Measurements from ENCODE around the gene USP25. TPM values are rescaled to one million over a fixed set of nuclear protein-coding genes. Genes with fewer than 3 reads are reported as not detected.

Gene USP25
- total RNA-seq, 2 experiments from 2014 or later = 34.1 to 34.6 TPM

- ATAC-seq = no peak
- intact Hi-C loops (cut with micrococcal nuclease) = no loop called here
- ChIA-PET POLR2A (no interaction called here), CTCF (no interaction called here)
- Mint-ChIP-seq H3K27me3 (no peaks in the 10 kb centered on the region), H3K9me3 (no peaks in the 10 kb centered on the region), H3K36me3 (ENCODE audit: low read depth) (peaks cover 11% of the 10 kb centered on the region), H3K27ac (no peak overlapping the region), H3K4me1 (ENCODE audit: low read depth) (peaks cover 7% of the 10 kb centered on the region), H3K4me3 (no peak overlapping the region)
- no peak for TF ChIP-seq CTCF (IDR thresholded peaks at IDR 0.05)
- no peak for DNase-seq
Observed at GRCh38 chr21:15860541-15860940, 130.8 kb downstream of the USP25 start.

- DNase-seq (no peak), ATAC-seq (no peak)
- Mint-ChIP-seq H3K27me3 (no peaks in the 10 kb centered on the region), H3K27ac (no peak overlapping the region), H3K4me3 (no peak overlapping the region), H3K4me1 (ENCODE audit: low read depth) (no peaks in the 10 kb centered on the region), H3K9me3 (no peaks in the 10 kb centered on the region), H3K36me3 (ENCODE audit: low read depth) (peaks cover 20% of the 10 kb centered on the region)
- intact Hi-C loops (cut with micrococcal nuclease) = no loop called here
- POLR2A ChIA-PET = no interaction called here
- no peak for TF ChIP-seq CTCF (IDR thresholded peaks at IDR 0.05)
- CTCF ChIA-PET = no interaction called here
Observed at GRCh38 chr21:15868940-15869339, 139.2 kb downstream of the USP25 start.

DNA sequence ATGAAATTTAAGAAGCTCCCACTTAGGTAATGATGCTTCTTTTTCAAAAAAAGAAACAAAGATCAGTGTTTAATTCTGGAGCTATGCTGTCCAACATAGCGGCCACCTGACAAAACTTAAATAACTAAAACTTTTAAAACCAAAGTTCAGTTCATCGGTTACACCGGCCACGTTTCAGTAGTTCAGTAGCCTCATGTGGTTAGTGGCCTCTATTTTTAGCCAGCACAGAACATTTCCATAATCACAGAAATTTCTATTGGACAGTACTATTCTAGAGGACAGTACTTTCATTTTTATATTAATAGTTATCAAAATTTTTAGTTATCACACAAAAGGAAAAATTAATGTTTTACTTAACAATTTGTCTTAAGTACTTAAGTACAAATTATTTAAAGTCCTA, 141.0 kb downstream of the USP25 start:
- POLR2A ChIA-PET = no interaction called here
- CTCF ChIA-PET = no interaction called here
- Mint-ChIP-seq H3K36me3 (ENCODE audit: low read depth) (peaks cover 33% of the 10 kb centered on the region), H3K4me3 (no peak overlapping the region), H3K9me3 (no peaks in the 10 kb centered on the region), H3K27ac (no peak overlapping the region), H3K4me1 (ENCODE audit: low read depth) (no peaks in the 10 kb centered on the region), H3K27me3 (no peaks in the 10 kb centered on the region)
- DNase-seq (no peak), ATAC-seq (no peak)
- no peak for TF ChIP-seq CTCF (IDR thresholded peaks at IDR 0.05)
- intact Hi-C loops (cut with micrococcal nuclease) = no loop called here

DNA sequence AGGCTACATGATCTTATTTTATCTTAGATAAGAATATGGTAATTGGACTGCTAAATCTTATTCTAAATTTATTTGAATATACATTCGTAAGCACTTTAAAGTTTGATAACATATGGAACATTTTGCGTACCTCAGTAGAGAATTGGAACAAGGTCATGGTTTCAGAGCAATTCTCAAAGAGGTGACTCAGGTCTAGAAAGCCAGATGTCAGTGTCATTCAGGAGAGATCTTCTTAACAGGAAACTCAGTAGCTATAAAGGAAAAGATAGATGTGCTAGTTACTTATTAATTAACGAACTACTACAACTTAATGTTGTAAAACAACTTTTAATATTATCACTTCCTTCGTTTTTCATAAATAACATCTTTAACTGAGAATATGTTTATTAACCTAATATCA, 142.5 kb downstream of the USP25 start:
- intact Hi-C loops (cut with micrococcal nuclease) = no loop called here
- Mint-ChIP-seq H3K36me3 (ENCODE audit: low read depth) (peaks cover 35% of the 10 kb centered on the region), H3K9me3 (no peaks in the 10 kb centered on the region), H3K4me3 (no peak overlapping the region), H3K27me3 (no peaks in the 10 kb centered on the region), H3K4me1 (ENCODE audit: low read depth) (no peaks in the 10 kb centered on the region), H3K27ac (no peak overlapping the region)
- ATAC-seq (no peak), DNase-seq (no peak)
- ChIA-PET POLR2A (no interaction called here), CTCF (no interaction called here)
- TF ChIP-seq CTCF (IDR thresholded peaks at IDR 0.05) = no peak

DNA sequence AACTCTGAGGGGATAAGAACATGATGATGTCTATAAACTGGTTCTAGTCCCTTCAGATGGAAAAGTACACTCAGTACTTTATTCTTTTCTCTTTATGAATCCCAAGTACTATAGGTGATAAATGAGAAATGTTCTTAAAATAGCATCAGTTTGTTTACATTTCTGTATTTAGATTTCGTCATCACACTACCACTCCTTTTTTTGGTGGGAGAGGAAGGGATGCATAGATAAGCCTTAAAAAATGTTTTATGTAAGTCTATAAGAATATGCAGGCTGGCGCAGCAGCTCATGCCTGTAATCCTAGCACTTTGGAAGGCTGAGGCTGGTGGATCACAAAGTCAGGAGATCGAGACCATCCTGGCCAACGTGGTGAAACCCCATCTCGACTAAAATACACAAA, 144.8 kb downstream of the USP25 start:
- H3K9me3 Mint-ChIP-seq = no peaks in the 10 kb centered on the region
- POLR2A ChIA-PET = no interaction called here
- intact Hi-C loops (cut with micrococcal nuclease) = no loop called here
- DNase-seq (no peak), ATAC-seq (no peak)
- H3K27ac Mint-ChIP-seq = no peak overlapping the region
- no peaks in the 10 kb centered on the region for H3K4me1 Mint-ChIP-seq (ENCODE audit: low read depth)
- TF ChIP-seq CTCF (IDR thresholded peaks at IDR 0.05) = no peak
- no peaks in the 10 kb centered on the region for H3K27me3 Mint-ChIP-seq
- CTCF ChIA-PET = no interaction called here
- no peak overlapping the region for H3K4me3 Mint-ChIP-seq
- H3K36me3 Mint-ChIP-seq (ENCODE audit: low read depth) = peaks cover 36% of the 10 kb centered on the region

Data from activated CD8-positive, alpha-beta T cell treated with anti-CD3 and anti-CD28 coated beads for 36 hours (primary cell).